Raji (cell line): Measurements from ENCODE around the gene MT1HL1.

Source experiments
- POLR2A ChIP-seq: IDR thresholded peaks from 2 replicates; pipeline ENCODE4 v1.6.1; 2011; ENCODE audit warnings: low read depth, low read length, control low read depth; ENCODE audit not compliant: insufficient read depth

The MT1HL1 gene

DNA sequence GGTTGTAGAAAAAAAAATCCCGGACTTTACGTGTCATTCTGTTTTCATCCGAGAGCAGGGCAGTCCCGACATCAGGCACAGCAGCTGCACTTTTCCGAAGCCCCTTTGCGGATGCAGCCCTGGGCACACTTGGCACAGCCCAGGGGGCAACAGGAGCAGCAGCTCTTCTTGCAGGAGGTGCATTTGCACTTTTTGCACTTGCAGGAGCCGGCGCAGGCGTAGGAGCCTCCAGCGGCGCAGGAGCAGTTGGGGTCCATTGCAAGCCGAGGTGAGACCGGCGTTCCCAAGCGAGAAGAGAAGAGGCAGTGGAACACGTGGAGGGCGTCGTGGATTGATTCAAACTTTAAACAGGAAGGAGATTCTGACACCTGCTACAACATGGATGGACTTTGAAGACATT, at the start of gene MT1HL1:
MT1HL1 (minus strand) TSS at position 326 of the 400 bp plus-strand sequence; CDS start at position 257, 69 bp downstream.
- TF ChIP-seq POLR2A, result no peak

DNA sequence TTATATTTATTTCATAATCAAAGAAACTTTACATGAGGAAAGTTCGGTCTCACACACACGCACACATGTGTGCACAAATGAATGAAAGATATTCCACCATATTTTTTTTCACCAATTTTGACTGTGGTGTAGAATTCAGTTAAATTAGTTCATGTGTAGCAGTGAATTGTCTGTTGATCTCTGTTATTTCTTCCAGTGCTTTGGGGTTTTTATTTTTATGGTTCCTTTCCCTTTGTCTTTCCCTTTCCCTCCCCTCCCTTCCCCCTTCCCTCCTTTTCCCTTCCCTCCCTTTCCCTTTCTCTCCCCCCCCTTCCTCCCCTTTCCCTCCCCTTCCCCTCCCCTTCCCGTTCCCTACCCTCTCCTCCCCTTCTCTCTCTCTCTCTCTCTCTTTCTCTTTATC, 46.7 kb upstream of the MT1HL1 start:
- no peak for TF ChIP-seq POLR2A

DNA sequence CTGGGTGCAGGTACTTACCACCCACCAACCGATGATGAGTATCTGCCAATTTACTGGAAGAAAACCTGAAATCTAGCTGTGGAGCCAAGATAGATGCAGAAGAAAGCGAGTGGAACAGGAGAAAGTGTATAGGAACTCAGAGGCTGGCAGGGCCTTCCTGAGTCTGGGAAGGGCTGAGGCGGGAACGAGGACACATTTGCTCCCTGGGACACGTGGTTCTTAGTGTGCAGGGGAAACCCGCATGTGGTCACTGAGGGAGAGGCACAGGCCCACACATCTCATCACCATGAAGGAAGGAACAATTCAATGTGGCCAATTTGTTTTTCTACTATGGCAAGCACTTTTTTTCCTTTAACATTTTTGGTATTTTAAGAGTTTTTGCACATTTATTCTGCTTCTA, 45.9 kb upstream of the MT1HL1 start:
- TF ChIP-seq POLR2A, result no peak

DNA sequence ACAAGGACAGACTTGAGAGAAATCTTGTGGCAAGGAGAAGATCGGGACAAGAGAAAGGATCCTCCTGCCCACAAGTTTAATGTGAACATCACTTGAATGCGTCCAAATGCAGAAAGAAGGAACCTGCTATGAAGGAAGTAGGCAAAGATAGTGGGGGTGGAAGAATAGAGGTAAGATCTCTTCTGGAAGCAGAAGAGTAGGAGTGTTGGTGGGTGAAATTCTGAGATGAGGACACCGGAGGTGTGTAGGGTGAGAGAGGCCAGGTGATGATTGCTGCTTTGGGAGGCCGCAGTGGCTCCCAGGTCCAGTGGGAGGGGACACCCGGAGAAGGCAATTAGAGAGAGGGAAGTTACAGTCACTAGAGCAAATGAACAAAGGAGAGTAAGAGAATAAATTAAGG, 44.6 kb upstream of the MT1HL1 start:
- TF ChIP-seq POLR2A, result no peak

DNA sequence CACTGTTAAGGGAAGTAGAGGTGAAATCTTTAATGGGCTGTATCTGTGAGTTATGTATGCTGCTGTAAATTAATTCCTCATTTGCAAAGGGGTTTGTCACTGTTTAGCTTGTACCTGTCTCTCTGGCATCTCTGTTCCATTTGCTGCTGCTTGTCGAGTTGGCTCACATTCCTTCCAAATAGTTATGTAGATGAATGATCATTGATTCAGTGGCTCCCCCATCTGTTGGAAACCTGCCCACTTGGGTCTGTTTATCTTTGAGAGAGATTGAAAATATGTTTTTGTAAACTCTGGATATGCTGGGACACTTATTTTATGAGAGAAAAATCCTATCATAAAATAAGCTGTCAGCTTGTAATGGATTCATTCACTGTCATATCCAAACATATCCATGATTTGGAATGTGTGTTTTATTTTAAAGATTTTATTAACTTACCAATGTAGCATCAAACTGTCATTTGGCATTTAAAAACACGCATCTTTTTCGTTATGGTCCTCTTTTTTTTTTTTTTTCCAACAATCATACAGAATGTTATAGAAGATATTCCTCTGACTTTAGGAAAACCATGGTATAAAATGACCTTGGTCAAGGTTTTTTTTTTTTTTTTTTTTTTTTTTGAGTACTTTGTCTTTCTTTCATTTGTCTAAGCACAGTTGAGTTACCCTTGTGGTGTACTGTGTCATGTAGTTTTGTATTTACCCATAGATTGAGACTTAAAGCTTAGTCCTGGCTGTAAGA, 41.2 kb upstream of the MT1HL1 start:
- TF ChIP-seq POLR2A, result no peak

DNA sequence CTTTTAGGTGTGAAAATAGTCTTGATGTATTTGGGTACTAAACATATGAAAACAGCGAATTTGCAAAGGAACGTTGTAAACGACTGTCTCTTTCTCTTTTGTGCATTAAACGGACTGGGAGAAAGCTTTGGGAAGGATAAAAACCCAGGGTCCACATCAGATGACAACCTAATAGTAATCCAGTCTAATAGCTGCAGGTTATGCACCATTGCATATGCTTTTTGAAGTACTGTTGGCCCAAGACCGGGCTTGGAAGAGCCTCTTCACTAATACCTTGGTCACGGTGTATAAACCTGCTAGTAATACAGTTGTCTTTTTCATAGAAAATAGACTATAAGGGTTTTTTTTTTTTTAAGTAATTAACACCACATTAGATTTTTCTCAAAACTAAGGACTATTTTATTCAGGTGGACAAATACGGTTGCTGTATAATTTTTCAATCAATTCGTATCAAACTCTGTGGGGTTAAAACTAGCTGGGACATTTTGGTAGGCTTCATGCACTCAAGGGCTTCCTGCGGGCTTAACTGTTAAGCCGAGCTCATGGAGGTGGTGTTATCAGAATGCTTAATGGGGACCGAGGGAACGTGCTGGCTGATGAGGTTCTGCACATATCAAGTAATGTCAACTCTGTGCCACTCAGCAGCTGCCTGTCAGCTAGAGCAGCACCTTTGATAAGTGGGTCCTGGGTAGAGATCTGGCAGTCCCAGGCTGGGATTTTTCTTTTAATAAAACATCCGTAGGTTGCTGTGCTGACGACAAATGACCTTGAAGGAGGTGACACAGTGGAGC, 39.8 kb upstream of the MT1HL1 start:
- no peak for TF ChIP-seq POLR2A

DNA sequence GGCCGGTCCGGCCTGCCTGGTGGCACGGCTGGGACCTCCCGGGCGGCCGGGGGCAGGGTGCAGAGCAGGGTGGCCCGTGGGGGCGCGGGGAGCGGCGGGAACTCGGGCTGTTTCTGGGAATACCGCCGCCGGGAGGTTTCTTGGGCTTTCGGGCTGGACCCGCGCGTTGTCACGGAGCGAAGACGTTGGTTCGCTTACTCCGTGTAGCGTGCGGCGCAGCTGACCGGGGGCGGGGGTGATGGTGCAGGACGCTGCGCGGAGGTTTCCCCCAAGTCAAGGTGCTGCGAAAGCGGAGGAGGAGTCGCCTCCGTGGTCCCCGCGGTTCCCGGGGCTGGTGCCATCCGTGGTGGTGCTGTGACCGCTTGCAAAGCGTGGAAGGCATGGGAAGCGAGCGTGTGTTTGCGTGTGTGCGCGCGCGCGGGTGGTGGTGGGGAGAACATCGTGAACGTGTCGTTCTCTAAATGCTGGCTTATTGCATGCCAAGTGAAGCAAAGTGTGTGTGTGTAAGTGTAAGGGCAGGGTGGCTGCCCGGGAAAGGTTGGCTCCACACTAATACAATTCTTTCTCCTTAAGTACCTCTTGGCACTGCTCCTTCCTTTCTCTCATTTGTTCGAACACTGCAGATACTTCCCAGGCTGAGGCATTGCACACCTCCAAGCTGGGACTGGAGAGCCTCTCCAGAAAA, 38.8 kb upstream of the MT1HL1 start:
- TF ChIP-seq POLR2A, result no peak

DNA sequence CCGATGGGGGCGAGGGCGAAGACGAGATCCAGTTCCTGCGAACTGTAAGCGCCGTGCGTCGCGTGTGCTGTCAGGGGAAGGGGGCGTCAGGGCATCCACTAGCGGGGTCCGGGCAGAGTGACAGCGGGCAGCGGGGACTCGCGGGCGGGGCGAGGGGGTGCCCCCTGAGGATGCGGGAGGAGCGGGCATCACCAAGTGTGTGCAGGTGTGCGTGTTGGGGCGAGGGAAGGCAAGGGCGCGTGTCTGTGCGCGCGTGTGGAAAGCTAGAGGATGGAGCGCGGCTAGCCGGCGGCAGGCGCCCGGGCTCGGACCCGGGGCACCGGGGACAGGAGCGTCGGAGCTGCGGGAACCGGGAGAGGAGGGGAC, 38.3 kb upstream of the MT1HL1 start:
- TF ChIP-seq POLR2A, result no peak

DNA sequence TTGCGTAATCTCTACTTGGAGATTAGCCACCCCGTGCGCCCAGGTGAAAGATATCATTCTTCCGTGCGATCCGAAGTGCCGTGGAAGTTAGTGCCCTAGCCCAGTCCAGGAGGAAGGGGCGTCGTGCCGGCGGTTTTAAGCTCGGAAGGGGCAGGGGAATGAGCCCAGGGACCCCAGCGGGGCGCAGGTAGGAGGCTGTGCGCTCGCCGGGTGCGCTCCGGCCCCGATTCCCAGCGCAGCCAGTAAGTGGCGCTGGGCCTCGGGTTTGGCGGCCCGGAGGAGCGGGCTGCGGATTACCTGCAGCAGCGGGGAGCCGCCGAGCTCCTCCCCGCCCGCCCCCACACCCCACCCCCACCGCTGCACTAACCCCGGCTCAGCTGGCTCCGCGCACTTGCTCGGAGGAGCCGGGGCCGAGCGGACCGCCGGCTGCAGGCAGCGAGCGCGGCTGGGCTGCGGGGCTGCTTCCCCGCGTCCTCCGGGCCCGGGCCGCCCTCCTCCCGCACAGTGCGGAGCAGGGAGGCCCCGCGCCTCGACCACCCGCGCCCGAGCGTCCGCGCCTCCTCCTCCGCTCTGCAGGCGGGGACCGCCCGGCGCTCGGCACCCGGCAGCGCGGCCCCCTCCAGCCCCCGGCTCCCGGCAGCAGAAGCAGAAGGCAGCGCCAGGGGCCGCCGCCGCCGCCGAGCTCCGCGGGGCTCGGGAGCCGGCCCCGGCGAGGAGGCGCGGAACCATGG, 37.7 kb upstream of the MT1HL1 start, which contains the start of gene RYR2:
RYR2 (plus strand) TSS at position 390 of the 731 bp plus-strand sequence; CDS start at position 728, 338 bp downstream.
- TF ChIP-seq POLR2A, result no peak

DNA sequence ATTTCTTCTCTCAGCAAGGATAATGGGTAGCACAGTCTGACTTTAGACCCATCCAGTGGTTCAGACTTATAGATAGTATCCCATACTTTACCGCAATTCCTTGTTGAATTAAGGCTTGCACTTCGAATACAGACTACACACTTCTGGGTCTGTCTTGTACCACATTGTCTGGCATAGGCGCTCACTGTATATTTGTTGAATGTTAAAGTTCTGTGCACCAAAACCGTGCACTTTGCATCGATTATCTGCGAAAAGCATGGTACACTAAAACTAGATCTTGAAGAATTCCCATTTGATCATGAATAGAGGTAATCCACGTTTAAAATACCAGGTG, 37.2 kb upstream of the MT1HL1 start:
- no peak for TF ChIP-seq POLR2A

DNA sequence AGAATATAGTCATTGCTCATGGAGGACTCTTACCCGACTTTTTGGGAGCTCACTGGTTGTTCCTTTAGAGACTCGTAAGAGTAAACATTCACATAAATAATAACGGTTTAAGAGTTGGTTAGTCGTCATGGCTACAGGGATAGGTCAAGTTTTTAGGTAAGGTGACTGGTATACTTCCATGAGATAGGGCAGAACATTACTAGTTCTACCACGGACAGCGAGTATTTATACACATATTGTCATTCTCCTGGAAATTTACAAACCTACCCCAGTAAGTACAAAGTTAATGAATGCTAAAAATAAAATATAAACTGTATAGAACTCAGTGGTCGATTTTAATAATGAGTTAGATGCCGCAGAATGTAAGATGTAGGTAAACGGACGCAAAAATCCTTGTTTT, 36.6 kb upstream of the MT1HL1 start:
- no peak for TF ChIP-seq POLR2A

DNA sequence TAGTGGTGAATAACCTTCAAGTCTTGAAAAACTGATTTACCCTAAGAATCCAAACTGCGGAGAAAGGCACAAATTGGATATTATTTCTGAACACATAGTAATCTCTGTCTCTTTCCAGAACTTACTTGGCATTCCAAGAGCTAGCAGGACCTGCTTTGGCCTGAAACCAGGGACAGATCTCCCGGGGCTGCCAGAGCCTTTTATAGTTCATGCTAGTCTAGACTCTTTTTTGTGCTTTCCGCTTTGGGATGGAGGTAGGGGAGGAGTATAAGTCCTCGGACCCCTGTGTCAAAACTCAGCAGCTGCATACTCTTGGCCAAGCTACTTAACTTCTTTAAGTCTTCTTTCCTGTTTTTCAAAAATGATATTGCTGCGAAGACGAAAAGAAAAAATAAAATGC, 34.0 kb upstream of the MT1HL1 start:
- TF ChIP-seq POLR2A, result no peak

DNA sequence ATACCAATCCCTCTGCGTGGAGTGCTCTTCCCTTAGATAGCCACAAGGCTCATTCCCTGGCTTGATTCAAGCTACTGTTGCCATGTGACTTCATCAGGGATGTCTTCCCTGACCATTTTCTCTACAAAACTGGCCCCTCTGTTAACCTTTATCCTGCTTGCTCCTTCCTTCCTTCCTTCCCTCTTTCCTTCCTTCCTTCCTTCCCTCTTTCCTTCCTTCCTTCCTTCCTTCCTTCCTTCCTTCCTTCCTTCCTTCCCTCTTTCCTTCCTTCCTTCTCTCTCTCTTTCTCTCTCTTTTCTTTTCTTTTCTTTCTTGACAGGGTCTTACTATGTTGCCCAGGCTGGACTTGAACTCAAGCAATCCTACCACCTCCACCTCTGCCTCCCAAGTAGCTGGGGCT, 31.5 kb upstream of the MT1HL1 start:
- TF ChIP-seq POLR2A, result no peak

DNA sequence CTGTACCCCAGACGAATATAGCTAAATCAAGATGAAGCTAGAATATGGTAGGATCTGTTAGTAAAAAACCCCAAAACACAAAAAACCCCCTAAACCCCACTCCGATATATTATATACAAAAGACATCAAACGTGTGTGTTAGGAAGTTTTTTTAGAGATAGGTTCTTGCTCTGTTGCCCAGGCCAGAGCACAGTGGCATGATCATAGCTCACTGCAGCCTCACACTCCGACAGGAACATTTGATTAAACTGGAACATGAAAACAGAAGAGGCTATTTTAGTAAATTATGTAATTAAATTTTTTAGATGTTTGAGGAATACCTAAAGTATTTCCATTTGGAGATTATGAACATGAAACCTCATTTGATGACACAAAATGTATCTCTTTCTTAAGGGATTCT, 29.6 kb upstream of the MT1HL1 start:
- TF ChIP-seq POLR2A, result no peak

DNA sequence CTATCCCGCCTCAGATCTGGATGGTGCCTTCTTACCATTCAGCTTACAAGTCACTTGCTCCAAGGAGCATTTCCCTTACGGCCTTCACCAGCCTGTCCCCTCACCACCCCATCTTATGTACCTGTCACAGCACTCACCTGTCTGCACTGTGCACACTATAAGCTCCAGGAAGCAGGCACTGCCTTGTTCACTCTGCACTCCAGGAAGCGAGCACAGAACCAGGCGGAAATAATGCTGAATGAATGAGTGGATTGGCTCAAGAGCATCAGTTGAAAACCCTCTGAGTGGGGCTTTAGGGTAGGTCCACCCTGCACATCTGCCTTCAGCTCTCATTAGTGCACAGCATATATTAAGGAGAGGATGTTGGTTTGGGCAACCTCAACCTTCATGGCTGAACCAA, 28.8 kb upstream of the MT1HL1 start:
- TF ChIP-seq POLR2A, result no peak

DNA sequence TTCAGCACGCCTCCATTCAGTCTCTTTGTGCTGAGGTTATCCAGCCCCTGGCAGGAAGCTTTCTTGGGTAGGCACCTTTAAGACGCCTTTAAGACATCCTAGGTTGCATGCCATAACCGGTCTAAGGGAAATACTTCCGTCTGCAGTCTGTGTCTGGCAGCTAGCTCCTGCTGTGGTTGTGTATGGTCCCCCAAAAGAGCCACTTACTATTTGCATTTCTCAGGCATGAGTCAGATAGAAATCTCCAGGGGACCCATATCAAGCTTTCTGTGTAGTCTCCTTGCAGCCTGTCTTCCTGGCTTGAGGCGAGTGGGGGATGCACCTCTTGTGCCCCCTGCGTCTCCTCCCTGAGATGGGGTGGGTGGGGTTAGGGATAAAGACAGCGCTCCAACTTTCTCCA, 27.8 kb upstream of the MT1HL1 start:
- no peak for TF ChIP-seq POLR2A

DNA sequence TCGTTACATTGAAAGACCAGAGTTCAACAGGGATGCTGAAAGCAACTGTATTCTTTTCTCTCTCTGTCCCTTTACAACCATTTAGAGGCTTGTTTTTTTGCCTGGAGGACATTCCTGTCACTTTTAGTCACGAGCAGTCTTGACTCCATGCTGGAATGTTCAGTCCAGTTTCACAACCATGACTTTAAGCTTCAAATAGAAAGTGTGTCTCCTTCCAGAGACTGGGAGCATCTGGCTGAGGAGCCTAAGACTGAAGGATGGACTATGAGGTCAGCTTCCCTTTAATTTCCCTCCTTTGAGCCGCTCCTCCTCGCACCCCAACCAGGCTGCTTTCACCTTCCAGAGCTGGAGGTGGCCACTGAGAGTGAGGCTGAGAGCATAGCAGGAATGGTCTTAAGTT, 27.2 kb upstream of the MT1HL1 start:
- no peak for TF ChIP-seq POLR2A
